IMR-90 (cell line): ENCODE measurements around the gene OR1J1. TPM values are rescaled to one million over a fixed set of nuclear protein-coding genes. Genes with fewer than 3 reads are reported as not detected.

Source experiments
- ATAC-seq: fragments of 200-7000 bp; cut with Tn5 transposase; 2 replicates; pipeline ENCODE4 v1.9.1; 2020; ENCODE audit warnings: low read depth, mild to moderate bottlenecking, moderate library complexity
- BruUV-seq: library from RNA; stranded (reverse); fragments of 400-500 nt; replicated peaks from 2 replicates; lab custom pipeline; 2021; lab: Mats Ljungman, UMichigan
- CTCF ChIA-PET: fragments of 300-600 bp; formaldehyde crosslinking; extraction: SDS; loops from one replicate; lab custom pipeline; 2021; ENCODE audit warnings: antibody characterized with exemption; lab: Yijun Ruan, JAX
- POLR2A ChIA-PET: fragments of 300-600 bp; sonication (Branson Sonifier 250); formaldehyde crosslinking; loops from one replicate; lab custom pipeline; 2022; ENCODE audit warnings: antibody characterized with exemption; ENCODE audit not compliant: unreplicated experiment; lab: Charles Lee
- DNase-seq: peaks from one replicate; pipeline ENCODE4 v3.0.0; 2013
- H2AFZ ChIP-seq: replicated peaks from 2 replicates; pipeline ENCODE3; 2013; ENCODE audit warnings: low read length, mild to moderate bottlenecking; ENCODE audit not compliant: poor library complexity
- H2AK5ac ChIP-seq: 2 replicates; pipeline ENCODE4 v1.6.1; 2013; ENCODE audit warnings: low read depth, low read length, inconsistent platforms
- H2AK9ac ChIP-seq: replicated peaks from 2 replicates; pipeline ENCODE3; 2013; ENCODE audit warnings: mild to moderate bottlenecking, low read depth, low read length, moderate library complexity; ENCODE audit not compliant: poor library complexity
- H2BK120ac ChIP-seq: 2 replicates; pipeline ENCODE4 v1.6.1; 2013; ENCODE audit warnings: low read depth, low read length, inconsistent platforms
- H2BK15ac ChIP-seq: 3 replicates; pipeline ENCODE4 v1.6.1; 2013; ENCODE audit warnings: low read depth, low read length, inconsistent platforms
- H2BK20ac ChIP-seq: 2 replicates; pipeline ENCODE4 v1.6.1; 2013; ENCODE audit warnings: low read depth, mild to moderate bottlenecking, inconsistent platforms, low read length, moderate library complexity
- H2BK5ac ChIP-seq: 2 replicates; pipeline ENCODE4 v1.6.1; 2013; ENCODE audit warnings: mild to moderate bottlenecking, low read depth, low read length, inconsistent platforms; ENCODE audit not compliant: poor library complexity, severe bottlenecking
- H3K14ac ChIP-seq: replicated peaks from 2 replicates; pipeline ENCODE4 v1.6.1; 2013; ENCODE audit warnings: low read depth, low read length, inconsistent platforms
- H3K18ac ChIP-seq: 2 replicates; pipeline ENCODE4 v1.6.1; 2013; ENCODE audit warnings: low read depth, low read length, control low read depth
- H3K23ac ChIP-seq: 2 replicates; pipeline ENCODE4 v1.6.1; 2013; ENCODE audit warnings: low read depth, low read length, inconsistent platforms
- H3K27ac ChIP-seq: 2 replicates; pipeline ENCODE4 v1.5.1; 2013; ENCODE audit warnings: mild to moderate bottlenecking, control low read depth, low read length; ENCODE audit not compliant: insufficient read depth
- H3K27me3 ChIP-seq: 2 replicates; pipeline ENCODE4 v1.6.1; 2013; ENCODE audit warnings: low read length; ENCODE audit not compliant: control insufficient read depth, insufficient read depth
- H3K36me3 ChIP-seq: 2 replicates; pipeline ENCODE4 v1.6.1; 2013; ENCODE audit warnings: low read length, mixed read lengths; ENCODE audit not compliant: control insufficient read depth, insufficient read depth
- H3K4ac ChIP-seq: 2 replicates; pipeline ENCODE4 v1.6.1; 2013; ENCODE audit warnings: low read depth, low read length, inconsistent platforms
- H3K4me1 ChIP-seq: 2 replicates; pipeline ENCODE4 v1.6.1; 2013; ENCODE audit warnings: low read length, mixed read lengths; ENCODE audit not compliant: control insufficient read depth, insufficient read depth
- H3K4me2 ChIP-seq: 2 replicates; pipeline ENCODE4 v1.6.1; 2013; ENCODE audit warnings: low read depth, mild to moderate bottlenecking, control low read depth, low read length, moderate library complexity
- H3K4me3 ChIP-seq: 2 replicates; pipeline ENCODE4 v1.5.1; 2013; ENCODE audit warnings: low read depth, mild to moderate bottlenecking, control low read depth, low read length, moderate library complexity; ENCODE audit not compliant: insufficient read depth
- H3K56ac ChIP-seq: 2 replicates; pipeline ENCODE4 v1.6.1; 2013; ENCODE audit warnings: low read length, inconsistent platforms; ENCODE audit not compliant: insufficient read depth; ENCODE audit errors: extremely low read depth
- H3K79me1 ChIP-seq, 2 experiments: 2 replicates each; pipeline ENCODE4 v1.6.1; 2013; ENCODE audit warnings: low read length in 2 of 2, inconsistent platforms in 1 of 2, low read depth in 1 of 2
- H3K9ac ChIP-seq: 2 replicates; pipeline ENCODE4 v1.6.1; 2013; ENCODE audit warnings: low read depth, low read length, control low read depth
- H3K9me1 ChIP-seq: 2 replicates; pipeline ENCODE4 v1.6.1; 2013; ENCODE audit warnings: low read length, inconsistent platforms; ENCODE audit not compliant: insufficient read depth
- H3K9me3 ChIP-seq: 2 replicates; pipeline ENCODE4 v1.6.1; 2013; ENCODE audit warnings: low read length; ENCODE audit not compliant: control insufficient read depth, insufficient read depth
- H4K20me1 ChIP-seq: 2 replicates; pipeline ENCODE4 v1.6.1; 2013; ENCODE audit warnings: low read length, inconsistent platforms; ENCODE audit not compliant: insufficient read depth
- H4K5ac ChIP-seq: 2 replicates; pipeline ENCODE4 v1.6.1; 2013; ENCODE audit warnings: mild to moderate bottlenecking, low read depth, low read length, control low read depth
- H4K8ac ChIP-seq, 2 experiments: 2 replicates each; pipeline ENCODE4 v1.6.1; 2013; ENCODE audit warnings: low read depth in 2 of 2, low read length in 2 of 2, control low read depth in 1 of 2, inconsistent platforms in 1 of 2
- H4K91ac ChIP-seq: 2 replicates; pipeline ENCODE4 v1.6.1; 2013; ENCODE audit warnings: low read depth, low read length, inconsistent platforms; ENCODE audit not compliant: insufficient read depth
- MXI1 ChIP-seq: IDR thresholded peaks from 2 replicates; pipeline ENCODE4 v1.6.1; 2012; ENCODE audit warnings: low read depth, mild to moderate bottlenecking, low read length, moderate library complexity, borderline replicate concordance
- RAD21 ChIP-seq: IDR thresholded peaks from 2 replicates; pipeline ENCODE4 v1.6.1; 2012; ENCODE audit warnings: low read length, improper control_type of control experiment
- SMC3 ChIP-seq: fragments of 150-350 bp; IDR thresholded peaks from 2 replicates; pipeline ENCODE4 v1.6.1; 2016; ENCODE audit warnings: low read depth, mild to moderate bottlenecking, antibody characterized with exemption, low read length, moderate library complexity
- WGBS, 2 experiments: methylation state at CpG; one replicate each; pipeline versions ENCODE4 v1.1.5 to v1.1.7; 2013; ENCODE audit warnings: missing lambda C conversion rate in 2 of 2; ENCODE audit not compliant: insufficient read length in 1 of 2; ENCODE audit errors: extremely low coverage in 2 of 2; 5-methylcytosine and 5-hydroxymethylcytosine counted together
- dilution Hi-C: fragments of 300-500 bp; cut with HindIII; formaldehyde crosslinking; loops from one replicate; pipeline ENCODE4 v1.14.3; 2018; ENCODE audit warnings: low sequenced_read_pairs; ENCODE audit not compliant: unreplicated experiment
- in situ Hi-C: fragments of 300-500 bp; cut with MboI; formaldehyde crosslinking; loops from 3 replicates; pipeline ENCODE4 v1.14.3; 2019; ENCODE audit warnings: low sequenced_read_pairs, inconsistent platforms, mixed read lengths
- intact Hi-C: fragments of 100-400 bp; cut with micrococcal nuclease; formaldehyde crosslinking; loops from 2 replicates; pipeline ENCODE4 v1.10.0; 2022
- polyA plus RNA-seq, 3 experiments: library from polyadenylated mRNA; depleted of rRNA; stranded (reverse); fragments of >200 nt; gene quantifications; 2 replicates each; pipeline ENCODE4 v1.2.3, GENCODE V29; 2012; ENCODE audit warnings: low replicate concordance in 1 of 3
- total RNA-seq: library from RNA; depleted of rRNA; stranded (reverse); fragments of >200 nt; gene quantifications from 2 replicates; pipeline ENCODE4 v1.2.3, GENCODE V29; 2012
- TF ChIP-seq, protein P1 (sequence below): conservative IDR thresholded peaks from 2 replicates; pipeline ENCODE4 v1.5.1; 2012; ENCODE audit warnings: mild to moderate bottlenecking, low read depth, low read length, improper control_type of control experiment

The OR1J1 gene
- total and polyA plus RNA-seq, 2 of the 4 experiments (the other 2 are of a cell fraction): not detected

DNA sequence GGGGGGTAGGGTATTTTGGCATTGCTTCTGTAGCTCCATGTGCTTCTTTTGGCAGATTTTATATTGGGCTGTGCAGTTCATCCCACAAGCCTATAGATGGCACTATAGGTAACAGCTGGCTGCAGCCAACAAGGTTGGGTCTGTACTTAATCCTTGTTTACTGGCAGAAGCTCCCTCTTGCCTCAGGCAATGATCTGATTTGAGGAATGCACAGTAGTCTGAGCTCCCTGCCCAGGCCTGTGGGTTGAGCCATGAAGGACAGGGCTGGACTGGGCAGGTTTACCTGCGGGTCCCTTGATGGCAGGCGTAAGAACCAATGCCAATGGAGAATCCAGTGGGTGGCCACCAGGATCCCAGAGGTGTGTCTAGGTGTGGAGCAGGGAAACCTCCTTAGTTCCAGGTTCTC is 21.2 kb upstream of the OR1J1 start:
- Histone ChIP-seq H3K36me3 (no peaks in the 10 kb centered on the region), H2BK5ac (no peak overlapping the region), H4K5ac (no peak overlapping the region), H4K91ac (no peak overlapping the region), H4K20me1 (no peaks in the 10 kb centered on the region), H3K18ac (no peak overlapping the region), H3K4ac (no peak overlapping the region), H4K8ac (no peak overlapping the region), H3K4me1 (no peaks in the 10 kb centered on the region), H3K27me3 (peaks cover 9% of the 10 kb centered on the region; the same call in 1 of the 2 replicates), H3K23ac (no peak overlapping the region), H2AFZ (peak overlapping the region; percentile 79), H3K9me1 (no peaks in the 10 kb centered on the region), H3K27ac (no peak overlapping the region), H3K9ac (no peak overlapping the region), H3K56ac (no peak overlapping the region), H2AK5ac (no peak overlapping the region), H2AK9ac (no peak overlapping the region), H3K14ac (no peak overlapping the region), H3K4me2 (no peak overlapping the region), H3K9me3 (no peaks in the 10 kb centered on the region), H2BK120ac (0 out of 2 replicates have a peak overlapping the region, but pooled peaks have one; percentile 14), H2BK15ac (no peak overlapping the region), H3K79me1 (no peaks in the 10 kb centered on the region), H2BK20ac (no peak overlapping the region), H3K4me3 (no peak overlapping the region)
- peak; percentile 94 for ATAC-seq
- TF ChIP-seq SMC3: peak; percentile 25; the same call in 1 of the 2 replicates
- TF ChIP-seq, protein P1, sequence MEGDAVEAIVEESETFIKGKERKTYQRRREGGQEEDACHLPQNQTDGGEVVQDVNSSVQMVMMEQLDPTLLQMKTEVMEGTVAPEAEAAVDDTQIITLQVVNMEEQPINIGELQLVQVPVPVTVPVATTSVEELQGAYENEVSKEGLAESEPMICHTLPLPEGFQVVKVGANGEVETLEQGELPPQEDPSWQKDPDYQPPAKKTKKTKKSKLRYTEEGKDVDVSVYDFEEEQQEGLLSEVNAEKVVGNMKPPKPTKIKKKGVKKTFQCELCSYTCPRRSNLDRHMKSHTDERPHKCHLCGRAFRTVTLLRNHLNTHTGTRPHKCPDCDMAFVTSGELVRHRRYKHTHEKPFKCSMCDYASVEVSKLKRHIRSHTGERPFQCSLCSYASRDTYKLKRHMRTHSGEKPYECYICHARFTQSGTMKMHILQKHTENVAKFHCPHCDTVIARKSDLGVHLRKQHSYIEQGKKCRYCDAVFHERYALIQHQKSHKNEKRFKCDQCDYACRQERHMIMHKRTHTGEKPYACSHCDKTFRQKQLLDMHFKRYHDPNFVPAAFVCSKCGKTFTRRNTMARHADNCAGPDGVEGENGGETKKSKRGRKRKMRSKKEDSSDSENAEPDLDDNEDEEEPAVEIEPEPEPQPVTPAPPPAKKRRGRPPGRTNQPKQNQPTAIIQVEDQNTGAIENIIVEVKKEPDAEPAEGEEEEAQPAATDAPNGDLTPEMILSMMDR: peak; percentile 68
- TF ChIP-seq RAD21: peak; percentile 51
- no peak for TF ChIP-seq MXI1
- in situ Hi-C loops: no loop called here
- CTCF ChIA-PET: interaction anchor here (0.5 to 1.8 kb wide), 17 partner anchors 12 to 350 kb away, joined by 3 to 10 read pairs (median 3); partner anchors contain the start of gene OR1J2
- BruUV-seq: no TSS peak
- POLR2A ChIA-PET: no interaction called here
- dilution Hi-C loops: no loop called here
- no CpG with 5 or more reads among the region's 2 CpGs for WGBS, 2 experiments
- intact Hi-C loops: loop anchor here (1.0 kb wide), 1 partner anchor 311 kb away; no protein-coding TSS in a partner anchor
- peak; percentile 43 for DNase-seq
